Osteocyte (in vitro differentiated cells): ENCODE data around the gene C17orf58. TPM values are rescaled to one million over a fixed set of nuclear protein-coding genes. Genes with fewer than 3 reads are reported as not detected.
"Not testable (repeated sequence)": the region's sequence is repeated elsewhere in the genome, so short reads cannot be mapped to it uniquely, and the experiment has no call there.

Experiments
- DNase-seq: peaks from one replicate; pipeline ENCODE4 v3.0.0; 2021; ENCODE audit warnings: mixed read lengths; ENCODE audit not compliant: unreplicated experiment; ENCODE audit errors: extremely low spot score
- H3K27ac Mint-ChIP-seq: one replicate; pipeline ENCODE4 v1.8.0; 2021; ENCODE audit warnings: mild to moderate bottlenecking, mixed read lengths; ENCODE audit not compliant: unreplicated experiment
- H3K27me3 Mint-ChIP-seq: one replicate; pipeline ENCODE4 v1.8.0; 2021; ENCODE audit warnings: mixed read lengths; ENCODE audit not compliant: unreplicated experiment
- H3K36me3 Mint-ChIP-seq: one replicate; pipeline ENCODE4 v1.8.0; 2021; ENCODE audit warnings: mixed read lengths; ENCODE audit not compliant: unreplicated experiment
- H3K4me1 Mint-ChIP-seq: one replicate; pipeline ENCODE4 v1.8.0; 2021; ENCODE audit warnings: mixed read lengths; ENCODE audit not compliant: unreplicated experiment
- H3K4me3 Mint-ChIP-seq: one replicate; pipeline ENCODE4 v1.8.0; 2021; ENCODE audit warnings: mild to moderate bottlenecking, moderate library complexity, mixed read lengths; ENCODE audit not compliant: unreplicated experiment
- H3K9me3 Mint-ChIP-seq: one replicate; pipeline ENCODE4 v1.8.0; 2021; ENCODE audit warnings: mixed read lengths; ENCODE audit not compliant: unreplicated experiment
- CTCF ChIP-seq: fragments of 200-600 bp; sonication (generic); IDR thresholded peaks from 2 replicates; pipeline ENCODE4 v1.5.0; 2021; ENCODE audit warnings: antibody characterized with exemption, mild to moderate bottlenecking, moderate library complexity
- total RNA-seq: library from RNA; stranded (reverse); gene quantifications from 2 replicates; pipeline ENCODE4 v1.2.1, GENCODE V29; 2021

C17orf58 gene
- total RNA-seq, 1 donor from 2014 or later = 12.2 TPM

- TF ChIP-seq CTCF = no peak
- Mint-ChIP-seq H3K9me3 (no peaks in the 10 kb centered on the region), H3K27me3 (no peaks in the 10 kb centered on the region), H3K4me1 (peaks cover 11% of the 10 kb centered on the region), H3K36me3 (peaks cover 31% of the 10 kb centered on the region), H3K4me3 (no peak overlapping the region), H3K27ac (no peak overlapping the region)
- no peak for DNase-seq
Measured at GRCh38 chr17:67982686-67983382, 13.4 kb downstream of the C17orf58 start.

GRCh38 chr17:67982034-67982640 lies 14.1 kb downstream of the C17orf58 start:
- Mint-ChIP-seq H3K27me3 (no peaks in the 10 kb centered on the region), H3K4me1 (peaks cover 11% of the 10 kb centered on the region), H3K36me3 (peaks cover 31% of the 10 kb centered on the region), H3K27ac (no peak overlapping the region), H3K4me3 (no peak overlapping the region), H3K9me3 (no peaks in the 10 kb centered on the region)
- no peak for DNase-seq
- no peak for TF ChIP-seq CTCF

GRCh38 chr17:67980883-67981282 lies 15.4 kb downstream of the C17orf58 start:
- DNase-seq = peak; percentile 25
- H3K9me3 Mint-ChIP-seq, H3K4me3 Mint-ChIP-seq, H3K27ac Mint-ChIP-seq, H3K27me3 Mint-ChIP-seq: not testable (repeated sequence)
- H3K4me1 Mint-ChIP-seq = peaks cover 12% of the 10 kb centered on the region
- peaks cover 36% of the 10 kb centered on the region for H3K36me3 Mint-ChIP-seq

GRCh38 chr17:67980456-67980855 lies 15.8 kb downstream of the C17orf58 start:
- H3K27me3 Mint-ChIP-seq = no peaks in the 10 kb centered on the region
- no peak for TF ChIP-seq CTCF
- peaks cover 12% of the 10 kb centered on the region for H3K4me1 Mint-ChIP-seq
- no peak overlapping the region for H3K27ac Mint-ChIP-seq
- no peaks in the 10 kb centered on the region for H3K9me3 Mint-ChIP-seq
- H3K36me3 Mint-ChIP-seq = peaks cover 40% of the 10 kb centered on the region
- peak; percentile 57 for DNase-seq
- no peak overlapping the region for H3K4me3 Mint-ChIP-seq

GRCh38 chr17:67976306-67976705 lies 20.0 kb downstream of the C17orf58 start:
- H3K9me3 Mint-ChIP-seq, H3K4me3 Mint-ChIP-seq, H3K27me3 Mint-ChIP-seq, DNase-seq, H3K27ac Mint-ChIP-seq: not testable (repeated sequence)
- peaks cover 39% of the 10 kb centered on the region for H3K36me3 Mint-ChIP-seq
- peaks cover 12% of the 10 kb centered on the region for H3K4me1 Mint-ChIP-seq

- DNase-seq = no peak
- Mint-ChIP-seq H3K27ac (no peak overlapping the region), H3K9me3 (no peaks in the 10 kb centered on the region), H3K4me3 (no peak overlapping the region), H3K36me3 (peaks cover 36% of the 10 kb centered on the region), H3K27me3 (no peaks in the 10 kb centered on the region), H3K4me1 (peaks cover 10% of the 10 kb centered on the region)
- no peak for TF ChIP-seq CTCF
Measured at GRCh38 chr17:67974598-67975066, 21.6 kb downstream of the C17orf58 start.
